ENCODE measurements around the gene STBD1. TPM values are rescaled to one million over a fixed set of nuclear protein-coding genes. Genes with fewer than 3 reads are reported as not detected.

The STBD1 gene
- polyA plus RNA-seq, 1 donor from 2014 or later, result not detected

DNA sequence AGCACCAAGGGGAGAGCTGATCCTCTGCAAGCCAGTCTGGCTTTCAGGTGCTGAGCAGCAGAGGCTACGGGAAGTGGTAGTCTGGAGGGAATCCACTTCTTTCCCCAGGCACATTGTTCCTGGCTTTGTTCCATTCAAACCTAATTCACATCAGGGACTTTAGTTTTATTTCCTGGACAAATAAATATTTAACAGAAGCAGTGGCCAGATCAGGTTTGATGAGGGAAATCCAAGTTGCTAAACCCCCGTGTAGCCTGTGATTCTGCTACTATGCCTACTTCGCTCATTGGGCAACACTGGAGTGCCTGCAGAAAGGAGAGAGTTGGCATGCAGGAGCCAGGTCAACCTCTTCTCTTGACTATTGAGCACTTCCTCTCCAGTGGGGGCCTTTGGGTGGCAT lies 13.8 kb upstream of the STBD1 start:
- Histone ChIP-seq H3K9ac (ENCODE audit: low read length) (no peak overlapping the region), H3K9me2 (ENCODE audit: insufficient read depth, low read length) (no peaks in the 10 kb centered on the region), H3K4me3 (ENCODE audit: low read length) (no peak overlapping the region), H3K36me3 (ENCODE audit: insufficient read depth, low read length) (no peaks in the 10 kb centered on the region), H3K27ac (ENCODE audit: low read length) (no peak overlapping the region), H3K4me2 (ENCODE audit: low read length) (no peak overlapping the region), H3K79me2 (replicated peaks; ENCODE audit: insufficient read depth, low read length) (no peaks in the 10 kb centered on the region), H4K20me1 (ENCODE audit: insufficient read depth) (no peaks in the 10 kb centered on the region), H3K27me3 (ENCODE audit: insufficient read depth, low read depth, low read length) (no peaks in the 10 kb centered on the region), H3K9me3 (ENCODE audit: low read length) (no peaks in the 10 kb centered on the region), H2AFZ (ENCODE audit: low read depth, low read length) (no peak overlapping the region), H3F3A (ENCODE audit: insufficient read depth, low read length, poor library complexity, severe bottlenecking) (no peaks in the 10 kb centered on the region)
- TF ChIP-seq POLR2AphosphoS5 (IDR thresholded peaks at IDR 0.05) (no peak), SMC3 (conservative IDR thresholded peaks at IDR 0.05; ENCODE audit: poor library complexity) (no peak), EZH2 (IDR thresholded peaks at IDR 0.05; ENCODE audit: borderline replicate concordance, insufficient read depth, low read length, poor library complexity, severe bottlenecking) (no peak), TAF1 (IDR thresholded peaks at IDR 0.05; ENCODE audit: low read depth) (no peak)
- TF ChIP-seq, protein P1, sequence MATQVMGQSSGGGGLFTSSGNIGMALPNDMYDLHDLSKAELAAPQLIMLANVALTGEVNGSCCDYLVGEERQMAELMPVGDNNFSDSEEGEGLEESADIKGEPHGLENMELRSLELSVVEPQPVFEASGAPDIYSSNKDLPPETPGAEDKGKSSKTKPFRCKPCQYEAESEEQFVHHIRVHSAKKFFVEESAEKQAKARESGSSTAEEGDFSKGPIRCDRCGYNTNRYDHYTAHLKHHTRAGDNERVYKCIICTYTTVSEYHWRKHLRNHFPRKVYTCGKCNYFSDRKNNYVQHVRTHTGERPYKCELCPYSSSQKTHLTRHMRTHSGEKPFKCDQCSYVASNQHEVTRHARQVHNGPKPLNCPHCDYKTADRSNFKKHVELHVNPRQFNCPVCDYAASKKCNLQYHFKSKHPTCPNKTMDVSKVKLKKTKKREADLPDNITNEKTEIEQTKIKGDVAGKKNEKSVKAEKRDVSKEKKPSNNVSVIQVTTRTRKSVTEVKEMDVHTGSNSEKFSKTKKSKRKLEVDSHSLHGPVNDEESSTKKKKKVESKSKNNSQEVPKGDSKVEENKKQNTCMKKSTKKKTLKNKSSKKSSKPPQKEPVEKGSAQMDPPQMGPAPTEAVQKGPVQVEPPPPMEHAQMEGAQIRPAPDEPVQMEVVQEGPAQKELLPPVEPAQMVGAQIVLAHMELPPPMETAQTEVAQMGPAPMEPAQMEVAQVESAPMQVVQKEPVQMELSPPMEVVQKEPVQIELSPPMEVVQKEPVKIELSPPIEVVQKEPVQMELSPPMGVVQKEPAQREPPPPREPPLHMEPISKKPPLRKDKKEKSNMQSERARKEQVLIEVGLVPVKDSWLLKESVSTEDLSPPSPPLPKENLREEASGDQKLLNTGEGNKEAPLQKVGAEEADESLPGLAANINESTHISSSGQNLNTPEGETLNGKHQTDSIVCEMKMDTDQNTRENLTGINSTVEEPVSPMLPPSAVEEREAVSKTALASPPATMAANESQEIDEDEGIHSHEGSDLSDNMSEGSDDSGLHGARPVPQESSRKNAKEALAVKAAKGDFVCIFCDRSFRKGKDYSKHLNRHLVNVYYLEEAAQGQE (IDR thresholded peaks at IDR 0.05; ENCODE audit: borderline replicate concordance), result no peak

DNA sequence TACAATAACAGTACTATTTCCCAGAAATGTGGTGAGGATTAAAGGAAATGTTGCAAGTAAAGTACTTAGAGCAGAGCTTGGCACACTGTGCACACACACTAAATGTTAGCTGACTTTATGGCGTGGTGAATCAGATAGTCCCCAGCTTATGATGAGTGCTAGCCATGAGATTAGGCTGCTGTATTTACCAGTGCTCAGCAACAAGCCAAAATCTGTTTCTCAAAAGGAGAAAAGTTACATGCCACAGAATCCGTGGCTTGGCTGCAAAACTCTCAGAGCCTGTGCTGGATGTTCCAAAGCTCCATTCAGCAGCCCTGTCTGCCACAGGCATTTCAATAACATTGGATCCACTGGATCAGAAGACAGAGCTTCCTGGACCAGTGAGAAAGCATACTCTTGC lies 12.8 kb upstream of the STBD1 start:
- Histone ChIP-seq H3K4me3 (ENCODE audit: low read length) (no peak overlapping the region), H3K9me2 (ENCODE audit: insufficient read depth, low read length) (no peaks in the 10 kb centered on the region), H3K9ac (ENCODE audit: low read length) (no peak overlapping the region), H3K4me2 (ENCODE audit: low read length) (no peak overlapping the region), H2AFZ (ENCODE audit: low read depth, low read length) (no peak overlapping the region), H3F3A (ENCODE audit: insufficient read depth, low read length, poor library complexity, severe bottlenecking) (no peaks in the 10 kb centered on the region), H3K79me2 (replicated peaks; ENCODE audit: insufficient read depth, low read length) (no peaks in the 10 kb centered on the region), H3K27me3 (ENCODE audit: insufficient read depth, low read depth, low read length) (no peaks in the 10 kb centered on the region), H3K36me3 (ENCODE audit: insufficient read depth, low read length) (no peaks in the 10 kb centered on the region), H4K20me1 (ENCODE audit: insufficient read depth) (no peaks in the 10 kb centered on the region), H3K27ac (ENCODE audit: low read length) (no peak overlapping the region), H3K9me3 (ENCODE audit: low read length) (no peaks in the 10 kb centered on the region)
- TF ChIP-seq, protein P2, sequence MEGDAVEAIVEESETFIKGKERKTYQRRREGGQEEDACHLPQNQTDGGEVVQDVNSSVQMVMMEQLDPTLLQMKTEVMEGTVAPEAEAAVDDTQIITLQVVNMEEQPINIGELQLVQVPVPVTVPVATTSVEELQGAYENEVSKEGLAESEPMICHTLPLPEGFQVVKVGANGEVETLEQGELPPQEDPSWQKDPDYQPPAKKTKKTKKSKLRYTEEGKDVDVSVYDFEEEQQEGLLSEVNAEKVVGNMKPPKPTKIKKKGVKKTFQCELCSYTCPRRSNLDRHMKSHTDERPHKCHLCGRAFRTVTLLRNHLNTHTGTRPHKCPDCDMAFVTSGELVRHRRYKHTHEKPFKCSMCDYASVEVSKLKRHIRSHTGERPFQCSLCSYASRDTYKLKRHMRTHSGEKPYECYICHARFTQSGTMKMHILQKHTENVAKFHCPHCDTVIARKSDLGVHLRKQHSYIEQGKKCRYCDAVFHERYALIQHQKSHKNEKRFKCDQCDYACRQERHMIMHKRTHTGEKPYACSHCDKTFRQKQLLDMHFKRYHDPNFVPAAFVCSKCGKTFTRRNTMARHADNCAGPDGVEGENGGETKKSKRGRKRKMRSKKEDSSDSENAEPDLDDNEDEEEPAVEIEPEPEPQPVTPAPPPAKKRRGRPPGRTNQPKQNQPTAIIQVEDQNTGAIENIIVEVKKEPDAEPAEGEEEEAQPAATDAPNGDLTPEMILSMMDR (IDR thresholded peaks at IDR 0.05; ENCODE audit: poor library complexity, severe bottlenecking), result no peak
- TF ChIP-seq RAD21 (conservative IDR thresholded peaks at IDR 0.05) (no peak), TAF1 (IDR thresholded peaks at IDR 0.05; ENCODE audit: low read depth) (no peak), EZH2 (IDR thresholded peaks at IDR 0.05; ENCODE audit: borderline replicate concordance, insufficient read depth, low read length, poor library complexity, severe bottlenecking) (no peak), SMC3 (conservative IDR thresholded peaks at IDR 0.05; ENCODE audit: poor library complexity) (no peak), MXI1 (conservative IDR thresholded peaks at IDR 0.05; ENCODE audit: poor library complexity, severe bottlenecking) (no peak), EP300 (conservative IDR thresholded peaks at IDR 0.05; ENCODE audit: poor library complexity, severe bottlenecking) (no peak), POLR2AphosphoS5 (IDR thresholded peaks at IDR 0.05) (no peak)
- TF ChIP-seq, protein P1 (IDR thresholded peaks at IDR 0.05; ENCODE audit: borderline replicate concordance), result no peak
